ENCODE results near the gene COL18A1.

COL18A1 gene

GRCh38 chr21:45414396-45415187 lies 9.6 kb downstream of the COL18A1 start:
- DNase-seq (ENCODE audit: low spot score): no peak

GRCh38 chr21:45415188-45415942 lies 10.4 kb downstream of the COL18A1 start:
- no peak for DNase-seq (ENCODE audit: low spot score)

GRCh38 chr21:45415943-45416611 lies 11.1 kb downstream of the COL18A1 start:
- DNase-seq (ENCODE audit: low spot score): no peak

- no peak for DNase-seq (ENCODE audit: low spot score)
Observed at GRCh38 chr21:45416620-45417019, 11.7 kb downstream of the COL18A1 start.

DNA sequence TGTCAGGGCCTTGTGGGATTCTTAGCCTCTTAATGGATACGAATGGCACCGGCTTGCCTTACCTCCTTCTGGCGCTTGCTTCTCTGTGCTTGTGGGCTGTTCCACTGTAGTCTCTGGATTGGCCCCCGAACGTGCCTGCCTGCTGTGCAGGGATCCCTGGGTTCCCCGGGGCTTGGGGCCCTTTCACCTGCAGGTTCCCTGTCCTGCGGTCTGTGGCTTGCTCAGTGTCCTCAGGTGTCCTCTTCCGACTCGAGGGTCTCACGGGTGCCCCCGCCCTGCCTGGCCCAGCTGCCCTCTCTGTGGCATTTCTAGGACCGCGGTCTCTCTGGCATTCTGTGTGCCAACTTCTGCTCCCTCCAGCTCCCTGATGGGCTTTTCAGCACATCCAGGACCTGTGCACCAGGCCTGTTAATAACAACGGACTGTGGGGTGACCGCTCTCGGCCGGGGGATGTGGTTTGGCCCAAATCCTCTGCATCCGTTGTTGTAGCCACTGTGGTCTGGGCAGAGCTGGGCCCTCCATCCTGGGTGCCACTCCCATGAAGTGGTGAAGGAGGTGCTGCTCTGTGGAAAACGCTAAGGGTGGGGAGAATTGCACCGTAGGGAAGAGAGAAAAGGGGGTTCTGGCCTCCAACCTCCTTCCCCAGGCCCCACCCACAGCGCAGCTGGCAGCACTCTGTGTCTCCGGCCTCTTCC lies 12.4 kb downstream of the COL18A1 start:
- no peak for DNase-seq (ENCODE audit: low spot score)

DNA sequence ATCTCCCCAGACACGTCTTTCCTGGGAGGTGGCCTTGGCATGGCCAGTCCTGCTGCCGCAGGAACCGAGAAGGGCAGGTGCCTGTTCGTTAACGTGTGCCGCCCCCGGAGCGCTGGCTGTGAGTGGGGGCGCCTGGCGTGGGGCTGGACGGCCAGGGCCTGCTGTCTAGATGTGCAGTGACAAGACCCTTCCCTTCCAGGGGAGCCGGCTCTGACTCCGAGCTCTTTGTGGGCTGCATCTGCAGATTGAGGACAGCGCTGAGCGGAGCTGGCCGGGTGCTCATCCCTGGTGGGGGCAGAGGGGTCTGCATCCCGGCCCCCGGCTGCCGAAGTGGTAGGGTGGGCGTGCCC lies 13.0 kb downstream of the COL18A1 start:
- DNase-seq (ENCODE audit: low spot score): no peak

- DNase-seq (ENCODE audit: low spot score): no peak
Observed at GRCh38 chr21:45418301-45419071, 13.5 kb downstream of the COL18A1 start.

DNA sequence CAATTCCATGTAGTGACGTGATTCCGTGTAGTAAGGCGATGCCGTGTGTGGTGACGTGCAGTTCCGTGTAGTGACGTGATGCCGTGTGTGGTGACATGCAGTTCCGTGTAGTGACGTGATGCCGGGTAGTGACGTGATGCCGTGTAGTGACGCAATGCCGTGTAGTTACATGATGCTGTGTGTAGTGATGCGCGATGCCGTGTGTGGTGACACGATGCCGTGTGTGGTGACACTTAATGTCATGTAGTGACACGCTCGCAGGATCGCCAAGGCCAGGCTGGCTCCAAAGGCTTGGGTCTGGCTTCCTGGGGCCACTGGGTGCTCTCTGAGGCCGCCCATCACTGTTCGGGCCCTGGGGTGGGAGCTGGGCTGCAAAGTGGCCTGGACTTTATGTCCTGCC lies 14.2 kb downstream of the COL18A1 start:
- DNase-seq (ENCODE audit: low spot score): no peak

- DNase-seq (ENCODE audit: low spot score): no peak
Observed at GRCh38 chr21:45420061-45421041, 15.4 kb downstream of the COL18A1 start.

- DNase-seq (ENCODE audit: low spot score): no peak
Observed at GRCh38 chr21:45421071-45421845, 16.3 kb downstream of the COL18A1 start.

DNA sequence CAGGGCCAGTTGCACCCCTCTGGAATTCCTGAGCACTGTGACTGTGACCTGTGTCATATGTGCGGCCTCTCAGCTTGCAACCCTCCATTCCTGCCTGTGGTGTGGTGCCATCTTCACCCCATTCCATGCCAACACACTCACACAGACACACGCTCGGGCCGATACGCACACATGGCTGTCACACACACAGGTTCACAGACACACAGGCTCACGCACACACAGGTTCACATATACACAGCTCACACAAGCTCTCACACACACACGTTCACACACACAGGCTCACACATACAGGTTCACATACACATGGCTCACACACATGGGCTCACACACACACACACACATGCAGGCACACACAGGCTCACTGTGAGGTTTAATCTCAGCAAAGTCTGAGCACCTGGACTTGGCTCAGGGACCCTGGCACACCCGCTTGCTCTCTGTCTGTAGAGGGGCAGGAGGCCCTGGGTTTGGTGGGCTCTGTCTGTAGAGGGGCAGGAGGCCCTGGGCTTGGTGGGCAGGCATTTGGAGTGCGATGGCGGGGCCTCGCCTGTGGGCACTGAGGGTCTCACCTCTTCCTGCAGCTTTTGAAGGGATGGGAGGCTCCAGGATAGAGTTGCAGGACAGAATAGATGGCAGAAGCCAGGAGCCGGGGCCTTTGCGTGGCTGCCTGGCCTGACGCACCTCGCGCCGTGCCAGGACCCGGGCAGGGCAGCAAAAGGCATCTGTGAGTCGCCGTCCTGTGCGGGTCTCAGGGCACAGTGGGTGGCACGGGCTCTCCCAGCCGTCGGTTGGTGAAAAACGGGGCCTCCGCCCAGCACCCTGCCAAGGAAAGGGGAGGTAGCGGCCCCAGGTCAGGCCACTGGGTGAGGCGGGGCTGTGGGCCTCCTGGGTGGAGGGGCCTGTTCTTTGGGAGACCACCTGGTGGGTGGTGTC lies 17.1 kb downstream of the COL18A1 start:
- no peak for DNase-seq (ENCODE audit: low spot score)

- DNase-seq (ENCODE audit: low spot score): no peak
Observed at GRCh38 chr21:45423201-45423955, 18.4 kb downstream of the COL18A1 start.

DNA sequence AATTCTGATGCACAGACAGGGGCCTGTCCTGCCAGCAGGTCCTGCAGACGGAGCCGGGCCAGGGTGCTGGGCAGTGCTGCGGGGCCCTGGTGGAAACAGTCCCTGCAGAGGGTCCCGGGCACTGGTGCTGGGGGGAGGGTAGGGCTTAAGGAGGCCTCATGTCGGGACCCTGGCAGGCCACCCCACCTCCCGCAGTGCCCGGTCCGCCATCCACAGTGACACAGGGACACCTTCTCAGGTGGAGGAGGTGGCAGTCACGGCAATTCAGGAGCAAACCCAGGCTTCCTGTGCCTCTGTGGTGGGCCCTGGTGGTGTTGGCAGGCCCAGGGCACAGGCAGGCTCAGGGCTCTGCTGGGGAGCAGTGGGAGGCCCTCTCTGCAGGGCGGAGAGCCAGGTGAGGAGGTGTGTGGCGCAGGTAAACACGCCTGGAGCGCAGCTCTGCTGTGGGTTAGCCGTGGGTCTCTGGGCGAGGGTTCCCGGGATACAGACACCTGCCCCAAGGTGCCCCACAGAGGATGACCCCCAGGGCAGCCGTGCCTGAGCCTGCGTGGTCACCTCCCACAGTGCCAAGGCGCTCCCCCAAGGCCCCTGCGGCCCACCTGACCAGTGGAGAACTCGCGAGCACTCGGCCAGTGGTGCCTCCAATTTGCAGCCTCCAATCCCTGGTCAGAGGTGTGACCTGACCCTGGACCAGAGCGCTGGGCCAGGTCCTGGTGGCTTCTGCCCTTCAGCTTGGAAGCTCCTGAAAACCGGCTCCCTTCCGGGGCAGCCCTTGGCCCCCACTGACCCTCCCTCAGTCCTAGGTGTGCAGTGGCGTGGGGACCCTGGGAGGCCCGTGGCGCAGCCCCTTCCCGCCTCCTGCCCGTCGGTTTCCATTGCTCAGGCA lies 19.2 kb downstream of the COL18A1 start:
- no peak for DNase-seq (ENCODE audit: low spot score)

DNA sequence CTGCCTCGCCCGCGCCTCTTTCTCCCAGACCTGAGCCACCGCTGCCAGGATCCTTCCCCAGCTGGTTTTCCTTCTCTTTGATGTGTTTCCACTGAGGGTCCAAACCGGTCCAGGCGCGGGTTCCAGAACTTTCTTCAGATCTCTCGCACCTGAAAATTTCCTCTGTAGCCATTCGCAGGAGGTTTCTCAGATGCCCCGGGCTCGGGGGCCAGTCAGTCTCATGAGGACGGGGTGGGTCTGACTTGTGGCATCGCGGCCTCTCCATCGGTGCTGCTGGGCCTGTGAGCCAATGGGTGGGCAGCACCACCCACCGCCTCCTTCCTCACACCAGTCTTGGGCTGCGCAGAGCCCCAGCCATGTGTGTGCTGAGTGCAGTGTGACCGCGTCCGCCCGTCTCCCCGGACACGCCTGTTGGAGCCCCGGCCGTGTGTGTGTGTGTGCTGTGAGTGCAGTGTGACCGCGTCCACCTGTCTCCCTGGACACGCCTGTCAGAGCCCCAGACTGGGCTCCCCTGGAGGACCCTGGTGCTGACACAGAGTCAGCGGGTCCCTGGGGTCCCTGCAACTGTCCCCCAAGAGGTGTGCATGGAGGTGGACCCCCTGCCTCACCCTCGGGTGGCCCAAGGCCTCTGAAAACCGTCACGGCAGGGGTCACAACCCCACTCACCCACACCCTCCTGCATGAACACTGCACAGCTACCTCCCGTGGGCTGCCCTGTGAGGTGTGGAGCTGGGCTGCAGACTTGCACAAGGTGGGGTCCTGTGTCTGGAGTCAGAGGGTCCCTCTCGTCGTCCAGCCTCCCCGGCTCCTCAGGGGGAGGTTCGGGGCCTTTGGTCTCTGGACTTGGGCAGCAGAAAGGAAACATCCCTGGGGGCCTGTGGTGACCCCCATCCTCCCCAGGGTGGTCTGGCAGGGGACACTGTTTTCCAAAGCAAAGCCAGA lies 20.2 kb downstream of the COL18A1 start:
- no peak for DNase-seq (ENCODE audit: low spot score)

All from iPS-NIHi11 (cell line).